Measurements from ENCODE around the gene MCM5. TPM values are rescaled to one million over a fixed set of nuclear protein-coding genes. Genes with fewer than 3 reads are reported as not detected.

Gene MCM5
- total RNA-seq, 2 experiments from 2014 or later: 301 to 309 TPM

DNA sequence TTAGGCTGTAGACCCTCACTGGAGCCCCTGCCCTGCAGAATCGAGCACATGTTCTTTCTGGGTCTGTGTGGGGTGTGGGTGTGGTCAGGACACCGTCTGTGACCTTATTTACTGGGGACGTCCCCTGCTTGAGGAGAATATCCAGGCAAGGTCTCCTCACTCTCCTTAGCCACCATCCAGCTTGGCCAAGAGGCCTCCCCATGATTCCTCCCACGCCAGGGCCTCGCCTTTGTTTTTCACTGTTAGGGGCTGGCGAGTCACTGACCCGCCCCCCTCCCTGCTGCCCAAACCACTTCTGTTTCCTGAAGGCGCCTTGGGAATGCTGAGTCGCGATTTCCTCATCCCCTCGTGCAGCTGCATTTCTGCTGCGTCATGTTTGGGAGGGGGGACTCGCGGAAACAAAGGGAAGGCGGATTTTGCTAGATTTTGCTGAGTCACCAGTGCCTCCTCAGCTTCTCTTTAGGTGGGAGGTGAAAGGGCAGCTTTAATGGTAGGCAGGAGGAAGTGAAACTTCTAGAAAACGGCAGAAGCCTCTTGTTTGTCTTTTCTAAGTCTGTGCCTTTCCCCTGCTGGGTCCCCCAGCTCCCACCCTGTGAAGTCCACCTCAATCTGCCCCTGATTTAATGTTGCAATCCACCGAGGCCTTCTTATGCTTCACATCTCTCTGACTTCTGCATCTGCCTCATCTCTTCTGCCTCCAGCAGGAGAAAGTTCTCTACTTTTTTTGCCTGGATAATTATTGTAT lies 23.0 kb upstream of the MCM5 start:
- POLR2A ChIA-PET: no interaction called here
- CTCF ChIA-PET: interaction anchor here (0.7 kb wide), 1 partner anchor 54 kb away, joined by 4 read pairs; no protein-coding TSS in a partner anchor

DNA sequence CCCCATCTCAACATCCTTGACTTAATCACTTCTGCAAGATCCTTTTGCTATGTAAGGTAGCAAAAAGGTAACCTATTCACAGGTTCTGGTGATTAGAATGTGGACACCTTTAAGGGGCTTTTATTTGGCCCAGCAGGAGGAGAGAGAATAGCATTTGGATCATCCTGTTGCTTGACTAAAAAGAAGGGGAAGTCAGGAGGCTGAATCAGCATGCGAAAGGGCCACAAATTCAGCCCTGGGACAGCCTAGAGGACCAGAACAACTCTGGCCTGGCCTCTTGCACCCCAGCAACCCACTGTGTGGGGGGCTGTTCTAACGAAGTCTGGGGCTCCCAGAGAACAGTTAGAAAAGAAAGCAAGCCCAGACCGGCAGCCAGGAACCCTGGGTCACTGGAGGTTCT lies 22.2 kb upstream of the MCM5 start:
- CTCF ChIA-PET: no interaction called here
- POLR2A ChIA-PET: no interaction called here

GRCh38 chr22:35378621-35379020 lies 21.3 kb upstream of the MCM5 start:
- POLR2A ChIA-PET: no interaction called here
- CTCF ChIA-PET: no interaction called here

DNA sequence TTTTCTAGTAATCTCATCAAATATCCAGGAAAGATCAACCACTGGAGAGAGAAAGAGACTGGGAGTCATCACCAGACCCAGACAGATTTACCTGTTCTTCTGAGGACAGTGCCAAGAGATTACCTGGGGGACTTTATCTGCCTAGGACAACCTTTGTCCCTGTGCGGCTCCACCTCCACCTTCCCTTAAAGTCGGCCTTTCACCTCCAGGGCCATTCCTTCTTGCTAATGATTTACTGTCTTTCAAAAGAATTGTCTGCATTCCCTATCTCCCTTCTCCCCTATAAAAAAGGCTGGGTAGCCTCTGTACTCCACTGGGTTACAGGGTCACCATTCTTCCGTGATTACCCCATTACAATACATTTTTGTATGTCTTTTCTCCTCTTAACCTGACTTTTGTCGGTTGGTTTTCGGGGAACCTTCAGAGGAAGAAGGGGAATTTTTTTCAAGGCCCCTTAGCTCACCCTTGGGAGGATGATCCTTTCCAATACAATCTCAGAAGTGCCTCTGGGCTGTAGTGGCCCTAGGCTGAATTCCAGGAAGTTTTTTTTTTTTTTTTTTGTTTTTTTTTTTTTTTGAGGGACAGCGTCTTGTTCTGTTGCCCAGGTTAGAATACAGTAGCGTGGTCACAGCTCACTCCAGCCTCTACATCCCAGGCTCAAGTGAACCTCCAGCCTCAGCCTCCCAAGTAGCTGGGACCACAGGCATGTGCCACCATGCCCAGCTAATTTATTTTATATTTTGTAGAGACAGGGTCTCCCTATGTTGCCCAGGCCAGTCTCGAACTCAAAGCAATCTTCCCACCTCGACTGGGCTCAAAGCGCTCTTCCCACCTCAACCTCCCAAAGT lies 20.6 kb upstream of the MCM5 start:
- CTCF ChIA-PET: interaction anchor here (0.6 to 0.8 kb wide), 2 partner anchors 15 to 72 kb away, joined by 3 read pairs; no protein-coding TSS in a partner anchor
- POLR2A ChIA-PET: no interaction called here

GRCh38 chr22:35380013-35380412 lies 19.9 kb upstream of the MCM5 start:
- POLR2A ChIA-PET: no interaction called here
- CTCF ChIA-PET: interaction anchor here (0.6 to 0.8 kb wide), 3 partner anchors 14 to 649 kb away, joined by 3 to 4 read pairs (median 3); partner anchors contain the start of gene RBFOX2

DNA sequence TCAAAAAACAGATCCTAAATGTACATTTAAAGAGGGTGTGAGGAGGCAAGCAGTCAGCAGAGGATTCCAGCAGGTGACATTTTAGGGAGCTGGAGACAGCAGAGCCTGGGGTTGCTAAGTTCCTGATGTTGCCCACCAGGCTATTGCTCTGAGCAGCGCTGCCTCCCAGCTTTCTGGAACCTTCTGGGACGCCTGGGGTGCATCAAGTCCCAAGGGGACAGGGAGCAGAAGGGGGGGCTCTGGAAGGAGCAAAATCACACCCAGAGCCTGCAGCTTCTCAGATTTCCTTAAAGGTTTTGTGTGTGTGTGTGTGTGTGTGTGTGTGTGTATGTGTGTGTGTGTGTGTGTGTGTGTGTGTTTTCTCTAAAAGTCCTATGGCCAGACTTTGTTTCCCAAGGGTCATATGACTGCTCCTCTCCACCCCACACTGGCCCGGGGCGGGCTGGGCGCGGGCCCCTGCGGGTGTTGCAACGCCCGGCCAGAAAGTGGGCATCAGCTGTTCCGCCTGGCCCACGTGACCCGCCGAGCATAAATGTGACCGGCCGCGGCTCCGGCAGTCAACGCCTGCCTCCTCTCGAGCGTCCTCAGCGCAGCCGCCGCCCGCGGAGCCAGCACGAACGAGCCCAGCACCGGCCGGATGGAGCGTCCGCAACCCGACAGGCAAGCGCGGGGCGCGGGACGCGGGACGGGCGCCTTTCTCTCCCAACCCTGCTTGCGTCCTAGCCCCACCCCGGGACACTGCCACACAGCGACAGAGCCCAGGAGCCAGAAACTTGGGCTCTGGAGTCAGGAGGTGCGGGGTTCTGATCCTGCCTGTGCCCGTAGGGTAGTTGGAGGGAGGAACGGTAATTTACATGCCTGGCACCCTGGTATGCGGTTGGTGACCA lies 19.2 kb upstream of the MCM5 start, which contains the start of gene HMOX1:
HMOX1 (plus strand) TSS at position 560 of the 887 bp plus-strand sequence; CDS start at position 638, 78 bp downstream.
- ChIA-PET CTCF (interaction anchor here (0.7 kb wide), 1 partner anchor 648 kb away, joined by 4 read pairs; the partner anchor contains the start of gene RBFOX2), POLR2A (interaction anchor here (0.6 to 0.8 kb wide), 3 partner anchors 21 to 685 kb away, joined by 3 to 4 read pairs (median 3); no protein-coding TSS in a partner anchor)

DNA sequence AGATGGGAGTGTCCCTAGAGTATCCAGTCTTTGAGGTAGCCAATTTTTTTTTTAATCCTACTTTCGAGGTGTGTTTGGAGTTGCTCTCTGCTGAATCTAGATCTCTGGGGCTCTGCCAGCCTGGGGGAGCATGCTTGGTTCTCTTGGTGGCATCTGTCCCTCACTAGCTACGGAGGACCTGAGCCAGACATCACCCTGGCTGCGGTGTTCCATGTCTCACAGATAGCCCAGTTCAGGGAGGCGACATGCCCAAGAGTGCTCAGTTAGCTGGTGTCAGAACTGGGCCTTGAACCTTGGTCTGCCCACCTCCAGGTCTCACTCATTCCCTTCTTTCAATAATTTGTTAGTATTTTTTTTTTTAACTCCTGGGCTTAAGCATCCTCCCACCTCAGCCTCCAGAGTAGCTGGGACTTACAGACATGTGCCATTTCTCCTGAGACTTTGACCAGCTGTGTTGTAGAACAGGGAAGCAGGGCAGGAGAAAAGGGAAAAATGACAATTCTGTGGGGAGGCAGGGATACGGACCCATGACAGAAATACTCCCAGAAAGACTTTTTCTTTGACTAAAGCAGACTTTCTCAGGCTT lies 18.4 kb upstream of the MCM5 start:
- ChIA-PET CTCF (interaction anchor here (1.4 kb wide), 1 partner anchor 30 kb away, joined by 3 read pairs; no protein-coding TSS in a partner anchor), POLR2A (interaction anchor here (0.6 to 0.8 kb wide), 3 partner anchors 21 to 684 kb away, joined by 3 to 4 read pairs (median 3); no protein-coding TSS in a partner anchor)

DNA sequence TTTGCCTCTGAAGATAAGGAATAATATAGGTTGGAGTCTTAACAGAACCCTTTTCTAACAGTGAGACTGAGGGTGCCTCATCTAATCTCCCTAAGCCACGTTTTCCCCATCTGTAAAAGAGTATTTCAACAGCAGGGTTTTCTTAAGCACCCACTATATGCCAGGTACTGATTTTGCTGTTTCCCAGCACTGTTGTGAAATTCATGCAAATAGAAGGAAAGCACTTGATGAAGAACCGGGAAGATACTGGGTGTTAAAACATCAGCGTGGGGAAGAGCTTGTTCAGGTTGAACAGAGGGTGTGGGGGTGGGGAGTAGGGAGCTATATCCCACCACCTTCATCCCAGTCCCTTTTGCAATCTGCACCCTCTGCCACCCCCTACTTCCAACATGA lies 16.3 kb upstream of the MCM5 start:
- ChIA-PET POLR2A (no interaction called here), CTCF (interaction anchor here (0.8 kb wide), 1 partner anchor 46 kb away, joined by 3 read pairs; no protein-coding TSS in a partner anchor)

DNA sequence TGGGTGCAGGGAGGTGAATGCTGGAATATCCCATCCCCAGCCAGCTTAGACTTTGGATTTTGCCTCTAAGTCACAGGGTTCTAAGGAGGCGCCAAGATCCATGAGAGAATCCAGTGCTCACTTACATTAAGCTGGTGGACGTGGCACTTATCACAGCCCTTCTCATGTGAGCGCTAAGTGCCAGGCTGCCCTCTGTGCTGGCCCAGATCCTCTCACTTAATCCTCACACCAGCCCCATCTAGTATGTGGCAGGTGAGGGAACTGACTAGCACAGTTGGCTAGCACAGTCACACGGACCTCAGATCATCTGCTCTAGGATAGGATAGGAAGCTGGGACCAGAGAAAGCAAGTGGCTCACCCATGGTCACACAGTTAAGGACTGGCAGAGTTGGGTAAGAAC lies 15.4 kb upstream of the MCM5 start:
- ChIA-PET POLR2A (no interaction called here), CTCF (interaction anchor here (0.7 to 0.8 kb wide), 2 partner anchors 34 to 46 kb away, joined by 3 to 4 read pairs; no protein-coding TSS in a partner anchor)

DNA sequence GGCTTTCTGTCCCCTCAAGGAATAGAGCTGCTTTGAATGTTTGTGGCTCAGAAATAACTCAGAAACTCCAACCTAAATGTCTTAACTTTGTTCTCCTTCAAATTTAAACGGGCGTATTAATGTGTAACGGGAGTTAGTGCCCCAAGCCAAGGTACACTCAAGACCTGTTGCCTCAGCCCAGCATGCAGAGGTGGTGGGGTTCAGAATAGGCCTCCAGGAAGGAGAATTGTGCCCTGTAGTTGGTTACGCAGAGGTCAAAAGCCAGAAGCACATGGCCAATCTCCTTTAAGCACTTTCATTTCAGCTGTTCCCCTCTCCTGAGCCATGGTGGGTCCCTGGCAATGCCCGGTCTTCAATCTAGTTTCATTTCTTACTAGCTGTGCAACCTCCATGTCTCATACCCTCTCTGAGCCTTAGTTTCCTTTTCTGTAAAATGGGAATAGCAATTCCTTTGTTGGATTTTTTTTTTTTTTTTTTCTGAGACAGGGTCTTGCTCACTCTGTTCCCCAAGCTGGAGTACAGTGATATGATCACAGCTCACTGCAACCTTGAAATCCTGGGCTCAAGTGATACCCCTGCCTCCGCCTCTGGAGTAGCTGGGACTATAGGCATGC lies 14.9 kb upstream of the MCM5 start:
- ChIA-PET CTCF (interaction anchor here (0.7 kb wide), 2 partner anchors 34 to 55 kb away, joined by 3 to 4 read pairs; no protein-coding TSS in a partner anchor), POLR2A (no interaction called here)

GRCh38 chr22:35386670-35387288 lies 13.2 kb upstream of the MCM5 start:
- CTCF ChIA-PET: interaction anchor here (1.2 kb wide), 1 partner anchor 44 kb away, joined by 3 read pairs; no protein-coding TSS in a partner anchor
- POLR2A ChIA-PET: no interaction called here

DNA sequence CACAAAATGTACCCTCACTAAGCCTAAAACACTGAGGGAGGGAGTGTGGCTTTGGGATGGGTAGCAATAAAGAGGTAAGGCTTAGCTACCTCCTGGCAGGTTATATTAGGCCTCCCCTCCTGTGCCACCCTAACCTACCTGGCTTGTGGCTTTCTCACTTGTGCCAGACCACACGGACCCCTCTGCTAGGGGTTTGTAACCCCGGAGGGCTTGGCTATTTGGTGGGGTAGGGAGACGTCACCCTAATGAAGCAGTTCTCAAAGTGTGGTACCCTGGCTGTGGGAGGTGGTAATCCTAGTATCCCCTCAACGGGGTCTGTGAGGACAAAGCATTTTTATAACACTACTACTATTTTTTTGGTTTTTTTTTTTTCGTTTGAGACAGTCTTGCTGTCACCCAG lies 9.0 kb upstream of the MCM5 start:
- ChIA-PET CTCF (no interaction called here), POLR2A (no interaction called here)

DNA sequence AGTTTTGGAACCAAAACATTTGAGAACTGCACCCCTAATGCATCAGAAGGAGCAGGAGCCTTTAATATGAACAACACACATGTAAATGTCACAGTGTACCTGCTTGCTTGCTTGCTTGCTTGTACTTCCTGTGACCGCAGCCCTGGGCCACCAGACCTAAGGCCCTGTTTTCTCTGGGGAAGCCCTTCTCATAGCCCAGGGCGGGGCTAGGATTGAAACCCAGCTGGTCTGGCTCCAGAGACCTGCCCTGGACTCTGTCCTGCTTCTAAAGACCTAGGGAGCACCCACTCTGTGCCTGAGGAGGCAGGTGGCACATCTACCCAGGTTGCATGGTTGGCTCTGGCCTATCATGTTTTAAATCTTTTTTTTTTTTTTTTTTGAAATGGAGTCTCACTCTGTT lies 7.6 kb upstream of the MCM5 start:
- ChIA-PET POLR2A (no interaction called here), CTCF (no interaction called here)

GRCh38 chr22:35393116-35394010 lies 6.6 kb upstream of the MCM5 start:
- ChIA-PET POLR2A (no interaction called here), CTCF (no interaction called here)

DNA sequence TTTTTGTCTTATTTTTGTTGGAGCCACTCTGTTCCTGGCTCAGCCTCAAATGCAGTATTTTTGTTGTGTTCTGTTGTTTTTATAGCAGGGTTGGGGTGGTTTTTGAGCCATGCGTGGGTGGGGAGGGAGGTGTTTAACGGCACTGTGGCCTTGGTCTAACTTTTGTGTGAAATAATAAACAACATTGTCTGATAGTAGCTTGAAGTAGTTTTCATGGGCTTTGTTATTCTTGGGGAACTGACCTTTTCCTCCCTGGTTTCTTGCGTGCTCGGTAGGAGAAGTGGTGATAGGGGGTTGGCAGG lies 6.0 kb upstream of the MCM5 start:
- ChIA-PET CTCF (interaction anchor here (0.7 kb wide), 2 partner anchors 14 to 444 kb away, joined by 3 read pairs; no protein-coding TSS in a partner anchor), POLR2A (no interaction called here)

GRCh38 chr22:35394810-35395563 lies 5.0 kb upstream of the MCM5 start:
- POLR2A ChIA-PET: interaction anchor here (0.7 kb wide), 1 partner anchor 38 kb away, joined by 11 read pairs; no protein-coding TSS in a partner anchor
- CTCF ChIA-PET: interaction anchor here (0.7 kb wide), 1 partner anchor 443 kb away, joined by 3 read pairs; no protein-coding TSS in a partner anchor
